ENCODE results near the gene EEF1AKMT3.

Gene EEF1AKMT3

DNA sequence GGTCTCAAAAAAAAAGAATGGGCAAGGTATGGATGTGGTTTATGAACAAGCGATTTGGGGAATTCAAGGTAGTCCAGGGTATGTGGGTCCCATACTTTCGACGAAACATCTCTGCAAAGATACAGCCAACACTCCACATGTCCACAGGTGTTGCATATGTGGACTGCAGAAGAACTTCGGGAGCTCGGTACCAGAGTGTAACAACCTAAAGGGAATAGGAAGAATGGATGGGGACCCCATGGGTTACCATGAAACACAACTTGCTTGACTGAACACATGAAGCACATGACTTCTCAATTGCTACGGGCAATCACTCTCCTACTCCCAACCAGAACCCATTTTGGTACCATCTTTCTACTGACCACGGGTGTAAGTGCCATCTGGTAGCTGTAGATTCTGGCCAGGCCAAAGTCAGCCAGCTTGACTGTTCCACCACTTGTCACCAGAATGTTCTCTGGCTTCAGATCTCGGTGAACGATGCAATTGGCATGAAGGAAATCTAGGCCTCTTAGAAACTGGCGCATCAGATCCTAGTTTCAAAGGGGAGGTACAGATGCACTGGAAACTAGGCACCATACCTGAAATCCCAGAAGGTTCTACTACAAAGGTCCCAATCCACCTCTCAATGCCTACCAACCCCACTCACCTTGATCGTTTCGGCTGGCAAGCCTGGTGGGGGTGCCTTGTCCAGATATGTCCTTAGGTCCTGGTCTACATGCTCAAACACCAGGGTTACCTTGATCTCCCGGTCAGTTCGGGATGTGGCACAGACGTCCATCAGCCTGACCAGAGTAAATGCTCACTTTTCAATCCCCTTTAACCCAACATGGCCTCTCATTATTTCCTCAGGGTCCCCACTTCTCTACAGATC, 21.6 kb upstream of the EEF1AKMT3 start:
- CTCF ChIA-PET = interaction anchor here (1.5 kb wide), 1 partner anchor 9 kb away, joined by 3 read pairs; no protein-coding TSS in a partner anchor
- DNase-seq (ENCODE audit: extremely low spot score) = no peak
- no peak for TF ChIP-seq LEF1 (IDR thresholded peaks at IDR 0.05; ENCODE audit: borderline replicate concordance)
- TF ChIP-seq NFRKB (IDR thresholded peaks at IDR 0.05) = no peak
- TF ChIP-seq ARNT (IDR thresholded peaks at IDR 0.05) = no peak
- no peak for TF ChIP-seq TARDBP (IDR thresholded peaks at IDR 0.05)
- TF ChIP-seq, protein P1, sequence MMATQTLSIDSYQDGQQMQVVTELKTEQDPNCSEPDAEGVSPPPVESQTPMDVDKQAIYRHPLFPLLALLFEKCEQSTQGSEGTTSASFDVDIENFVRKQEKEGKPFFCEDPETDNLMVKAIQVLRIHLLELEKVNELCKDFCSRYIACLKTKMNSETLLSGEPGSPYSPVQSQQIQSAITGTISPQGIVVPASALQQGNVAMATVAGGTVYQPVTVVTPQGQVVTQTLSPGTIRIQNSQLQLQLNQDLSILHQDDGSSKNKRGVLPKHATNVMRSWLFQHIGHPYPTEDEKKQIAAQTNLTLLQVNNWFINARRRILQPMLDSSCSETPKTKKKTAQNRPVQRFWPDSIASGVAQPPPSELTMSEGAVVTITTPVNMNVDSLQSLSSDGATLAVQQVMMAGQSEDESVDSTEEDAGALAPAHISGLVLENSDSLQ (IDR thresholded peaks at IDR 0.05) = no peak
- no peak for TF ChIP-seq HDGF (IDR thresholded peaks at IDR 0.05; ENCODE audit: borderline replicate concordance)
- TF ChIP-seq BHLHE40 (IDR thresholded peaks at IDR 0.05; ENCODE audit: borderline replicate concordance) = no peak
- TF ChIP-seq FOXM1 (IDR thresholded peaks at IDR 0.05; ENCODE audit: borderline replicate concordance) = no peak
- POLR2A ChIA-PET = interaction anchor here (0.8 to 2.0 kb wide), 3 partner anchors 10 to 24 kb away, joined by 3 to 11 read pairs (median 4); partner anchors contain the start of genes EEF1AKMT3 and METTL1

DNA sequence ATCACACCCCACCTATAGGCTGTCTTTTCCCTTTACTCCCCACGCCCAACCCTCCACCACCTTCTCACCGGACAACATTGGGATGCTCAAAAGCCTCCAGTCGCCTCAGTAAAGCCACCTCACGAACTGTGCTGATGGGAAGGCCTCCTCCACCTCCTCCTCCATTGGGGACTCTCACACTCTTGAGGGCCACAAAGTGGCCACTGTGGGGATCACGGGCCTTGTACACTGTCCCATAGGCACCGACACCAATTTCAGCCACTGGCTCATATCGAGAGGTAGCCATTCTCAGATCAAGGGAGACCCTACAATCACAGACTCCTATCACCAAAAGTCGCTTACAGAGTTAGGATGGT, 21.0 kb upstream of the EEF1AKMT3 start:
- no peak for TF ChIP-seq FOXM1 (IDR thresholded peaks at IDR 0.05; ENCODE audit: borderline replicate concordance)
- TF ChIP-seq HDGF (IDR thresholded peaks at IDR 0.05; ENCODE audit: borderline replicate concordance) = no peak
- TF ChIP-seq, protein P1 (IDR thresholded peaks at IDR 0.05) = no peak
- TF ChIP-seq SUZ12 (IDR thresholded peaks at IDR 0.05) = no peak
- no peak for TF ChIP-seq ZNF384 (IDR thresholded peaks at IDR 0.05)
- no peak for TF ChIP-seq L3MBTL2 (conservative IDR thresholded peaks at IDR 0.05)
- no peak for TF ChIP-seq ELF4 (IDR thresholded peaks at IDR 0.05)
- no peak for TF ChIP-seq BHLHE40 (IDR thresholded peaks at IDR 0.05; ENCODE audit: borderline replicate concordance)
- no peak for TF ChIP-seq LEF1 (IDR thresholded peaks at IDR 0.05; ENCODE audit: borderline replicate concordance)
- no peak for TF ChIP-seq SP1 (IDR thresholded peaks at IDR 0.05)
- TF ChIP-seq CTBP1 (IDR thresholded peaks at IDR 0.05; ENCODE audit: borderline replicate concordance) = no peak
- TF ChIP-seq FOXK2 (IDR thresholded peaks at IDR 0.05) = no peak
- CTCF ChIA-PET = no interaction called here
- POLR2A ChIA-PET = interaction anchor here (1.1 to 2.0 kb wide), 2 partner anchors 15 to 25 kb away, joined by 4 to 11 read pairs; no protein-coding TSS in a partner anchor
- no peak for DNase-seq (ENCODE audit: extremely low spot score)

DNA sequence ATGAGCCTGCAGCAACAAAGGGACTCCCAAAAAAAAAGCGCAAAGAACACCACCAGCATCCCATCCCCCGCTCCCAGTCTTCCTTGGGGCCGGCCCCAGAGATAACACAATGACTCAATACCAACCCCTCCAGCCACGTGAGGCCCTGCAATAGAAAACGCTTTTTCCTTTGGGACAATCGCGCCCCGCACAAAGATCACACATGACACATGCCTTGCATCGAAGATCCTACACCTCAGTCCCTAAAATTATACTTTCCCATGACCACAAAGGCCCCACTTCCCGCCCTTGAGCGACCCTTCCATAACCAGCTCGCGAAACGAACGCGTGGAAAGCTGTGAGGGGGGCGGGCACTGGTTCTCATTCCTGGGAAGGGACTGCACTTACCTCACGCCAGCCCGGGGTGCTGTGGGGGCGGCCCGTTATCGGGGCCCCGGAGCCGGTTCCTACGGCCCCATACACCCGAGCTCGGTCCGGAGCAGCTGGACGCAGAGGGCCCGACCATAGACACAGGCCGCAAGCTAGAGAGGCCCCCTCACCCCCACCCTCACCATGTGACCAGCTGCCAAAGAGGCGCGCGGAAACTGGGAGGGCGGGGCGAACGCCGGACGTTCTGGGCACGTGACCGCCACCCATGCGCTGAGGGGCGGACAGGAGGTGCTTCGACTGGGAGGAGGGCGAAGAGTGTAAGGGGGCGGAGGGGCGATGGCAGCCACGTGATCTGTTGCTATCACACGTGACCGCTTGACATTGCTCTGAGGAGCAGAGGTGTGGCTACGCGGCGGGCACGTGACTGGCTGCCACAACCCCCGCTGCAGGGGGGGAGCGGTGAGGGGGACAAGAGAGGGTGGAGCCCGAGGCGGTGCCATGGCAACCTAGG, 20.4 kb upstream of the EEF1AKMT3 start, which contains the start of gene CDK4:
CDK4 (minus strand) TSS at position 523 of the 880 bp plus-strand sequence. CDS start 593 bp downstream, outside the sequence.
- ChIA-PET POLR2A (interaction anchor here (0.7 to 2.0 kb wide), 7 partner anchors 11 to 31 kb away, joined by 3 to 11 read pairs (median 4); partner anchors contain the start of genes CYP27B1, EEF1AKMT3 and METTL1), CTCF (no interaction called here)
- DNase-seq (ENCODE audit: extremely low spot score) = peak; percentile 96
- TF ChIP-seq FOXA1 (IDR thresholded peaks at IDR 0.05) (no peak), TARDBP (IDR thresholded peaks at IDR 0.05) (no peak), HDGF (IDR thresholded peaks at IDR 0.05; ENCODE audit: borderline replicate concordance) (peak; percentile 66; the same call in 1 of the 2 replicates), ARNT (IDR thresholded peaks at IDR 0.05) (no peak), CTBP1 (IDR thresholded peaks at IDR 0.05; ENCODE audit: borderline replicate concordance) (no peak), ELF4 (IDR thresholded peaks at IDR 0.05) (0 out of 2 replicates have a peak, but pooled peaks have one; percentile 11), FOXK2 (IDR thresholded peaks at IDR 0.05) (no peak), ZNF384 (IDR thresholded peaks at IDR 0.05) (no peak), BHLHE40 (IDR thresholded peaks at IDR 0.05; ENCODE audit: borderline replicate concordance) (no peak; the same call in 1 of the 2 replicates), LEF1 (IDR thresholded peaks at IDR 0.05; ENCODE audit: borderline replicate concordance) (no peak), SP1 (IDR thresholded peaks at IDR 0.05) (no peak), SUZ12 (IDR thresholded peaks at IDR 0.05) (no peak), NFRKB (IDR thresholded peaks at IDR 0.05) (no peak), FOXM1 (IDR thresholded peaks at IDR 0.05; ENCODE audit: borderline replicate concordance) (0 out of 2 replicates have a peak, but pooled peaks have one; percentile 64), L3MBTL2 (conservative IDR thresholded peaks at IDR 0.05) (peak; percentile 93)
- TF ChIP-seq, protein P1 (IDR thresholded peaks at IDR 0.05) = peak; percentile 75

DNA sequence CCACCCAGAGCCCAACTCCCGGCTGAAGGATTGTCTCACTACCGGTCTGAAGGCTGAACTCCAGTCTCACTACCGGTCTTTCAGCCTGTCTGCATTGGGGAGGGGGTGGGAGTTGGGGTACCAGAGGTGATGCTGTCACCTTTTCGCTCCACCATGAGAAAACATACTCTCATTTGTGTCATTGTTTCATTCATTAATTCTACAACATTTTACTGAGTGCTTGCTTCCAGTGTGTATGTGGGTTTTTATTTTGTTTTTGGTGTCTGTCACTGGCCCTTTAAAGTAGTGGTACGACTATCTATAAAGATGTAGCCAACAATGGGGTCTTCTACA, 19.8 kb upstream of the EEF1AKMT3 start:
- POLR2A ChIA-PET = interaction anchor here (0.8 to 2.0 kb wide), 6 partner anchors 11 to 26 kb away, joined by 4 to 11 read pairs (median 6); partner anchors contain the start of genes CYP27B1, EEF1AKMT3 and METTL1

More for the DNA sequence above, 19.8 kb upstream of the EEF1AKMT3 start:
- DNase-seq (ENCODE audit: extremely low spot score) = no peak
- CTCF ChIA-PET = no interaction called here
- no peak for TF ChIP-seq LEF1 (IDR thresholded peaks at IDR 0.05; ENCODE audit: borderline replicate concordance)
- no peak for TF ChIP-seq L3MBTL2 (conservative IDR thresholded peaks at IDR 0.05)
- no peak for TF ChIP-seq SUZ12 (IDR thresholded peaks at IDR 0.05)
- no peak for TF ChIP-seq FOXA1 (IDR thresholded peaks at IDR 0.05)
- TF ChIP-seq SP1 (IDR thresholded peaks at IDR 0.05) = no peak
- TF ChIP-seq ELF4 (IDR thresholded peaks at IDR 0.05) = no peak
- TF ChIP-seq, protein P1 (IDR thresholded peaks at IDR 0.05) = no peak
- no peak for TF ChIP-seq CTBP1 (IDR thresholded peaks at IDR 0.05; ENCODE audit: borderline replicate concordance)
- TF ChIP-seq ARNT (IDR thresholded peaks at IDR 0.05) = no peak
- no peak for TF ChIP-seq HDGF (IDR thresholded peaks at IDR 0.05; ENCODE audit: borderline replicate concordance)
- no peak for TF ChIP-seq BHLHE40 (IDR thresholded peaks at IDR 0.05; ENCODE audit: borderline replicate concordance)
- no peak for TF ChIP-seq FOXM1 (IDR thresholded peaks at IDR 0.05; ENCODE audit: borderline replicate concordance)
- TF ChIP-seq FOXK2 (IDR thresholded peaks at IDR 0.05) = no peak
- TF ChIP-seq ZNF384 (IDR thresholded peaks at IDR 0.05) = no peak
